SW480 (cell line): ENCODE measurements around the gene SNRNP35.
"Not testable (repeated sequence)": the region's sequence is repeated elsewhere in the genome, so short reads cannot be mapped to it uniquely, and the experiment has no call there.

ENCODE experiments used
- DNase-seq: peaks from one replicate; pipeline ENCODE4 v3.0.0-alpha.2; 2016; ENCODE audit warnings: low spot score

Gene SNRNP35

GRCh38 chr12:123457980-123458779, at the start of gene SNRNP35:
SNRNP35 (plus strand) TSS chr12:123458139; CDS start chr12:123465541, 7,402 bp downstream.
- peak; percentile 83 for DNase-seq

- not testable (repeated sequence) for DNase-seq
These were observed 49.3 kb upstream of the SNRNP35 start for GRCh38 chr12:123408619-123409018.

GRCh38 chr12:123409284-123410040, 48.5 kb upstream of the SNRNP35 start:
- DNase-seq: not testable (repeated sequence)

- DNase-seq: no peak
These were observed 47.9 kb upstream of the SNRNP35 start for GRCh38 chr12:123410041-123410412.

- no peak for DNase-seq
These were observed 36.6 kb upstream of the SNRNP35 start for GRCh38 chr12:123421314-123421713.

- no peak for DNase-seq
These were observed 30.7 kb upstream of the SNRNP35 start for GRCh38 chr12:123427036-123427769.

GRCh38 chr12:123428591-123428990, 29.3 kb upstream of the SNRNP35 start:
- no peak for DNase-seq

- DNase-seq: not testable (repeated sequence)
These were observed 28.8 kb upstream of the SNRNP35 start for GRCh38 chr12:123429101-123429500.

- DNase-seq: not testable (repeated sequence)
These were observed 25.8 kb upstream of the SNRNP35 start for GRCh38 chr12:123431951-123432817.

- no peak for DNase-seq
These were observed 24.3 kb upstream of the SNRNP35 start for GRCh38 chr12:123433615-123434014.

- DNase-seq: no peak
These were observed 22.3 kb upstream of the SNRNP35 start for GRCh38 chr12:123435636-123436016.

GRCh38 chr12:123436017-123436964, 21.6 kb upstream of the SNRNP35 start, which contains the start of gene RILPL2:
RILPL2 (minus strand) TSS chr12:123436684; CDS start chr12:123436420, 264 bp downstream.
- peak; percentile 81 for DNase-seq

- DNase-seq: no peak
These were observed 16.3 kb upstream of the SNRNP35 start for GRCh38 chr12:123441523-123442164.

- no peak for DNase-seq
These were observed 15.2 kb upstream of the SNRNP35 start for GRCh38 chr12:123442774-123443173.

- no peak for DNase-seq
These were observed 13.6 kb upstream of the SNRNP35 start for GRCh38 chr12:123444092-123445026.

GRCh38 chr12:123445388-123446332, 12.3 kb upstream of the SNRNP35 start:
- DNase-seq: no peak

GRCh38 chr12:123446333-123446713, 11.6 kb upstream of the SNRNP35 start:
- DNase-seq: no peak
